Suprapubic skin (tissue), 3 donors: ENCODE measurements around the gene SLC36A1.

Experiments used
- CTCF ChIP-seq, 2 donors: fragments of 200-600 bp in 1 of 2; fragments of 450-650 bp in 1 of 2; sonication (generic) in 1 of 2; IDR thresholded peaks; one replicate each; pipeline ENCODE4 v1.5.1; 2016 to 2019; ENCODE audit warnings: antibody characterized with exemption in 2 of 2, mild to moderate bottlenecking in 1 of 2, moderate library complexity in 1 of 2
- EP300 ChIP-seq: sonication (generic); formaldehyde crosslinking; IDR thresholded peaks from one replicate; pipeline ENCODE4 v1.6.1; 2017; ENCODE audit warnings: antibody characterized with exemption
- POLR2A ChIP-seq, 2 donors: fragments of 450-650 bp; IDR thresholded peaks; one replicate each; pipeline ENCODE4 v1.6.1; 2017; ENCODE audit warnings: antibody characterized with exemption in 2 of 2, mild to moderate bottlenecking in 2 of 2, moderate library complexity in 2 of 2

DNA sequence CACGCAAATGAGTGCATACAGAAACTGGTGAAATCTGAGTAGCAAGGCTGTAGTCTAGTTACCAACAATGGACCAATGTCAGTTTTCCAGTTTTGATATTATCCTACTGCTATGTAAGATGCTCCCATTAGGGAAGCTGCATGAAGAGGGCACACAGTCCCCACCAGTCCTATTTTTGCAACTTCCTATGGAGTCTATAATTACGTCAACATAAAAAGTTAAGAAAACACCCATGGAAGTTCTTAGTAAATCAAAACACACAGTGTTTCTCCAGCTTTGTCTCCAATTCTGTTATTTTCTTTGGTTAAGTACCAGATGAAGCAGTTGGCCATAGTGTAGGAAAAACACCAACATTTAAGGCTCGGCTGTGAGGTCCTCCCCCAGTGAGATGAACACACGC is 85.0 kb downstream of the SLC36A1 start:
- no peak for TF ChIP-seq EP300
- TF ChIP-seq CTCF (IDR thresholded peaks at IDR 0.05): no peak
- TF ChIP-seq POLR2A (IDR thresholded peaks at IDR 0.05): no peak
